HG03457 (cell line): ENCODE results near the gene CDH22.

Experiments
- ATAC-seq: cut with Tn5 transposase; IDR thresholded peaks from one replicate; pipeline ENCODE4 v1.9.1; 2021; ENCODE audit warnings: moderate number of reproducible peaks; ENCODE audit not compliant: unreplicated experiment

The CDH22 gene

DNA sequence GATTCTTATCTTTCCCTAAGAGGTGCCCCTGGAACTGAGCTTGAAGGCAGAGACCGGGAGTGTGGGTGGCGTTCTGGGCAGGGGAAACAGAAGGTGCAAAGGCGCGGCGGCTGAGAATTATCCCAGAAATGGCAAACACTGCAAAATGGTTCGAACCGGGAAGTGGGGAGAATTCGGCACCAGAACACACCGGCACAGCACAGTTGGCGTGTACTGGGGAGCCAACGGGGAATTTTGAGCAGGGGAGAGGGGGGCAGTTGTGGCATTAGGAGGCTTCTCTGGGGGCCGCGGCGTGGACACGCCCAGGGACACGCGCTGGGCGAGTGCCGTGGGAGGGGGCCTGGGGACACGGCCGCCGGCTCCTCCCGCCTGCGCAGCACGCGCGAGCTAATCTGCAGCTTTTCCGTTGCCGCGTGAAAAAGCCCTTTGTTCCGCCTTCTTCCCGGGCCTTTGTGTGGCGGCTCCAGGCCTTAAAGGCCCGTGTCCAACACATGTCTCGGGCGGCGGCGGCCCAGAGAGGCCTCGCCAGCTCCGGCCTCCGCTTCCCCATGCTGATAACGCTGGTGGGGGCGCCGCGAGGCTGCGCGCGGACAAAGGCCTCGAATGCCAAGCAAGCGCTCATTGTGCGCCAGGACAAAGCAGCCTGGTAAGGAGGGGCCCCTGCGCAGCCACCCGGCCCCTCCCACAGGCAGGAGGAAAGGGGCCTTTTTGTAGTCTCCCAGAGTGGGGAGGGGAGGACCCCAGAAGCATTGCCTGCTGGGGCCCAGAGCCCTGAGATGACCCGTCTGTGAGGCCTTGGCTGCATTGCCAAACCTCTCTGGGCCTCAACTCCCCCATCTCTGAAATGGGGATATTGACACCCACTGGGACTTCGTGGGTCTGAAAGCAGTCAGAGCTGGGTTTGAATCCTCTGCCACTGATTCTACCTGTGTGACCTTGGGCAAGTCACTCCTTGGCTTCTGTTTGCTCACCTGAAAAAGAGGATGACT is 107.4 kb downstream of the CDH22 start:
- ATAC-seq: no peak

DNA sequence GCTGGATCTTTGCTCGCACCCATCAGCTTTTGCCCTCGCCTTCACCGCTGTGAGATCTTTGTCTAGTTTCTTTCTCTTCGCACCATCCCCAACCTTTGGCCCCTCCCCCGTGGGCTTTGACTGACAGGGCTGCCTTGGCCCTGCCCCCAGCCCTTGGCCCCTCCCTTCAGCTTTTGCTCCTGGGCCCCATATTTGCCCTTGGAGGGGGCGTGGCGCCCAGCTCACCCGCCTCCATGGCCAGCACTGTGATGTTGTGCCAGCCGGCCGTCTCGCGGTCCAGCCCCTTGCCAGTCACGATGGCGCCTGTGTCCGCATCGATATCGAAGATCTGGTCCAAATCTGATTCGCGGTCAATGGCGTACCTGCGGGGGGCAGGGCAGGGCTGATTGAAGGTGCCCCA is 109.1 kb downstream of the CDH22 start:
- ATAC-seq: no peak

DNA sequence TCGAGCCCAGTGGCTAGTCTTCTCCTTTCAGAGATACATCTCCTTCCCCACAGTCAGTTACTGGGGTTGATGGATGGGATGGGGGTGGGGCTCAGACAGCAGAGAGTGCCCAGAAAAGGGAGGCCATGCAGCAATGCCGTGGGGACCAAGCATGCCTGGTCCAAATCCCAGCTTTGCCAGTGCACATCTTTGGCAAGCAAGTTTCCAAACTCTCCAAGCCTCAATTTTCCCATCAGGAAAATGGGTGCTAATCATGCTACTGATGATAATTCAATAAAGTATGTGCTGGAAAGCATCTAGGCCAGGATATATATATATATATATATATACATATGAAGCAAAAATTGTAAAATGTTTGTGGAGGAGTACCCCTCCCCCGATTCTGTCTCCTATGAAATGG is 111.3 kb downstream of the CDH22 start:
- ATAC-seq: no peak

DNA sequence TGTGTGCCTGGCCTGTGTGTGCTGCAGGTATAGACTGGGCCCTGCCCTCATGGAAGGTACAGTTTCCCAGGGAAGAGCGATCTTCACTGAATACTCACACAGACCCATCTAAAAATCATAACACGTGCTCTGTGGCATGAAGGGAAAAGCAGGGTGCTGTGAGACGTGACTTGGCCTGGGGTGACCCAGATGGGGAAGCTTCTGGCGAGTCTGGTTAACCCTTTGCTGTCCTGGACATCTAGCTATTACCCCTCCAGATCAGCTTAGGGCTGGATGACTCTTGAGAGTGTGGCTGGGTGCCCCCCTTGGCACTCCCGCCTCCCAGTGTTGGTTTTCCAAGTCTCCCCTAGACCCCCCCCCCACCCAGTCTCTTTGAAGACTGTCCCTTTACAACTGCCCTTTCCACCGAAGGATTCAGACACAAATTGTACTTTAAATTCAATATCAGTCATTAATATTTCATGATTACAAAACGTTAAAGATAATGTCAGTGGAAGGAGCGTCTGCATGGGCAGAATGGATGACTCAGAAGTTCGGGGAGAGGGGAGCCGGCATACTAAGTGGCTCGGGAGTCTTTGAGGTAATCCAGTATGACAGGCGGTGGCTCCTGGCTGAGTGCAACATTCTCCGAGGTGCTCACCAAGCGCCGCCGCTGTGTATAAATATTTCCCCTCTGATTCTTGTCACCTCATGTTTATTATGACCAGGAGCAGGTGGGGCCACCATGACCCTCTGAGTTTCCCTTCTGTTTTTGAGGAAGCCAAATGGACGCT is 112.8 kb downstream of the CDH22 start:
- ATAC-seq: no peak

DNA sequence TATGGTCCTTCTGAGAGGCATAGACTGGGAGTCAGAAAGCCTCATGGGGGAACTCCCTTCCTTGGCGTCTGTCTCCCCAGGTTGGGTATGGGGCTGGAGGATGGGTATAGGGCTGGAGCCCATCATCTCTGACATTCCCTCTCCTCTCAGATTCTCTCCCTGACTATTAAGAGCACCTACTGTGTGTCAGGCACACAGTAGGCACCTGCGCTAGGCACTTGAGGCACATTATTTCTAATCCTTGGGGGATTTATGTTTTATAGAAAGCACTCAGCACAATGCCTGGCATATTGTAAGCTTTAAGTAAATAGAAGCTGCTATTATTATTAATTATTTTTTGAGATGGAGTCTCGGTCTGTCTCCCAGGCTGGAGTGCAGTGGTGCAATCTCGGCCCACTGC is 113.9 kb downstream of the CDH22 start:
- ATAC-seq: no peak

DNA sequence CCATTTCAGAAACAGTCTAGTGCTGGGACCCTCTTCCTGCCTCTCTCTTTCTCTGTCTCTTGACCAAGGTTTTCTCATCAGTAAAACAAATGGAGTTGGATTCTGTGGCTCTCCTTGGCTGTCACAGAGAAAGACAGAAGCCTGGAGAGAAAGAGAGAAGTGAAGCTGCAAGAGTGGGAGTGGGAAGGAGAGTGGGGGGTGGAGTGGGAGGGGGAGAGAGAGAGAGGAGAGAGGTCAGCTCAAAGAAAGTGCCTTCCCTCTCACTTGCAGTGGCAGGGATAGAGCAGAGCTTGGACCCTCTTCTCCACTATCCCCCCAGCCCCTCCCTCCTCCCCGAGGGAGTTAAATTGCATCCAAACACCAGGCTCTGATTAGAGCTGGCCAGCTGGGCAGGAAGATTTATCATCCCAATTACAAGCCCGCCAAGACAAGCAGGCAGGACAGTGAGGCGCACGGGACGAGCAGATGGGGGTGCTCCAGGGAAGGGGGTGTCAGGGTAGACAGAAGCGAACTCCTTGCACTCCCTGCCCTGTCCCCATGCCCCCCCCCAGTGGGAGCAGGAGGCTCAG is 115.8 kb downstream of the CDH22 start:
- ATAC-seq: no peak

DNA sequence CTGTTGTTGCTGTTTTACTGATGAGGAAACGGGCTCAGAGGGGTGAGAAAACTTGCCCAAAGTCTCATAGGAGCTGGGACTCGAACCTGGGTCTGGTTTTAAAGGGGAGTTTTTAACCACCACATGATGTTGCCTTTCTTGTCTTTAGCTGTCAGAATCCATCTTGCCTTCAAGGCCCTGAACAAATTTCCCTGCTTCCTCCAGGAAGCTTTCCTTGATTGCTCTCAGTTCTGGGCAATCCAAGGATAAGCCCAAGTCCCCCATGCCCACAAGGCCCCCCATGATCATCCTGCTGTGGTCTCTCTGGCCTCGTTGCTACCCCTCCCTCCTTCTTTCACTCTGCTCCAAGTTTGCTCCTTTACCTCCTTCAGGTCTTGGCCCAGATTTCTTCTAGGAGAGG is 116.7 kb downstream of the CDH22 start:
- no peak for ATAC-seq

DNA sequence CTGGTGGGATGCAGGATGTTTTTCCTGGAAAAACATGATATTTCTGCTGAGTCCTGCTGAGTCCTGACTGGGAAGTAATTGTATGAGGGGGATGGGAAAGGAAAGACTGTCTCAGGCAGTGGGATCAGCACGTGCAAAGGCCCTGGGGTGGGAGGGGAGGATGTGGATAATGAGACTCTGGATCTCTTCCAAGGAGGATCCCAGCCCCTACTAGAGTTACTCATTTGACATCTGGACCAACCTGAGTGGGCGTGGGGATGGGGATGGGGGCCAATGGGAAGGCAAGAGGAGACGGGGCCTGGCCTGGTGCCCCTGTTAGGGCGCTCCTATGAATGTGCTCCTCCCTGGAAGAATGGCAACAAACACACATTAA is 117.1 kb downstream of the CDH22 start:
- no peak for ATAC-seq

DNA sequence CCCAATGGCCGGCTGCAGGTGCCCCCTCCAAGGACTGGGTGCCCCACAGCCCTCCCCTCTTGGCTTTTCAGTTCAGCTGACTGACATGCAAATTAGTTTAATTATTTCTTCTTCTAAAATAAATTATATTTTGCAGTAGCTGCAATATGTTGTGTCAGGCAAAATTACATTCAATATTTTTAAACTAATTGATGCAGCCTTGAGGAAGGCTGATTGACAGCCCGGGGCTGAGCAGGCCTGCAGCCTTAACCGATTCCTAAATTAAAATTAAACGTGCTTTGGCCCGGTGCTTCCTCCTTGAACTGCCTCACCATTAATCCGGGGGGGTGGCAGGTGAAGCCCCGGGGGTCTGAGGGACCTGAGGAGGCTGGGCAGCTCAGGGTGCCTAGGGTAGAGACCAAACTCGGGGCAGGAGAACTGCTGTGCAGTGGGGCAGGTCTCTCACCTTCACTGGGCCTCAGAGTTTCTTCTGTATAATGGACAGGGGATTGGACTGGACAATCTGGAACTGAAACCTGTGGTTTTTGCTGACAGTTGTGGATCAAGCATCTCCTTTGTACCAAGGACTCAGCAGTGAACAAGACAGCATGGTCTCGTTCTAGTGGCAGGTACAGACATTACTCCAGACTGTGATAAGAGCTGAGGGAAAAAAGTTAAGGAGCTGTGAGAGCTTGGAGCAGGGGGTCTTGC is 117.7 kb downstream of the CDH22 start:
- no peak for ATAC-seq

DNA sequence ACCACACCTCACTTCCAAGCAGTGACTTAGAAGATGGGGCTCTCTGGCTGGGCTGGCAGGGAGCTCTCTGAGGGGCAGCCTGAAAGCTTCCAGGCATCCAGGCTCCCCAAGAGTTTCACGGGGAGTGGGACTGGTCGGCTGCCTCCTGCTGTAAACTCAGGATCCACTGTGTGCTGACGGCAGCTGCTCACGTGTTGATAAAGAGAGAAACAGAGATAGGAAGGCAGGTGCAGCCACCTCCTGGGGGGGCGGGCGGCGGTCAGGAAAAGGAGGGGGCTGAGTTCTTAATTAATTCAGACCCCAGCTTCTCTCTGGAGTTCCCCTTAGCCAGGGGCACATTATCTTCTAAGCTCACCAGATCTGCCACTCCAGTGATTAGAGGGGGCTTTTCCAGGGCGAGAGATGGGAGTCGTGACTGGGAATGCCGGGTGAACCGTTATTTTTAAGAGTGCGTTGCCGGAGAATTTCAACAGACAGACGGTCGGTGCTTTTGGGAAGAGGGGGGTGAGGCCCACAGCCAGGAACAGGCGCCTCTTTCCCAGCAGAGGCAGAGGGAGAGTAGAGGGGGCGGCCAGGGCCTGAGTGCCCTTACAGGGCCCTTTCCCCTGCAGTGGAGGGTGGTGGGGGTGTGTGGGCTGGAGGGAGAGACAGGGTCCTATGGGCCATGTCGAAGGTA is 119.3 kb downstream of the CDH22 start:
- no peak for ATAC-seq

DNA sequence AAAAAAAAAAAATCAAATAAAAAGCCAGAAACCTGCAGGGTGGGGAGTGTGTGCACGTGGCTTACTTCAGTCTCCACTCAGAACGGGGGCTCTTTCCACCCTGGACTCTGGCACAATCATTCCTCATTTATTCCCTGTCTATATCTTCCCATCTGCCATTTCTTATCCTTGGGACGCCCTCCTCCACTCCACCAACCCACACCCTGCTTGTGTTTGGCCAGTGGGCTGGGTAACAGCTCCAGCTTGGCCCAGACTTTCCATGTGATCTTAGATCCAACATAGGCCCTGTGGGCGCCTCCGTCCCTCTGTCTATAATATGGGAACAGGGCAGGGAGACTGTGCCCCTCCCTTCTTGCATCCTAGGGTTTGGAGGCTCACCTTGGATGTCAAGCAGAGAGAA is 122.1 kb downstream of the CDH22 start:
- ATAC-seq: no peak

DNA sequence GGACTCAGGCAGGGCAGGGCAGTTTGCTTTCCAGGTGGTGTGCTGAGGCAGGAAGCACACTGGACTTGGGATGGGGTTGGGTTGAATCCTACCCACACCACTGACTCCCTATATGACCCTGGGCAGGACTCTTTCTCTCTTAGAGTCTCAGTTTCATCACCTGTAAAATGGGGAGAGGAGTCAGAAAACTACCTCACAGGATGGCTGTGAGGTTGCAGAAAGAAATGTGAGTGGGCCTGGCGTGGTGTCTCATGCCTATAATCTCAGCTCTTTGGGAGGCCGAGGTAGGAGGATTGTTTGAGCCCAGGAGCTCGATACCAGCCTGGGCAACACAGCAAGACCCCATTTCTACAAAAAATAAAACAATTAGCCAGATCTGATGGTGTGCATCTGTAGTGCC is 122.9 kb downstream of the CDH22 start:
- ATAC-seq: no peak

DNA sequence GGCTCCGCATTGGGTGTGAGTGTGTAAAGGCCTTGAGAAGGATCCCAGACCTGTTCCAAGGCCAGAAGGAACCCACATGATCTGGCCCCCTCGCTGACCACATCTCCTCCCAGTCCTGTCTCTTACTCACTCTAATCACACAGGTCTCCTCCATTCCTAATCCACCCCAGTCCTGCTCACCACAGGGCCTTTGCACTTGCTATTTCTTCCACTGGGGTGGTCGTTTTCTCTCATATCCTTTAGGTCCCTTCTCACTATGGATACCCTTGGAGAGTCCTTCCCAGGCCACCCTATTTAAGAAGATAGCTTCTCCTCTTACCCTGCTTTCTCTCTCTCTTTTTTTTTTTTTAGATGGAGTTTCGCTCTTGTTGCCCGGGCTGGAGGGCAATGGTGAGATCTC is 124.5 kb downstream of the CDH22 start:
- ATAC-seq: no peak

DNA sequence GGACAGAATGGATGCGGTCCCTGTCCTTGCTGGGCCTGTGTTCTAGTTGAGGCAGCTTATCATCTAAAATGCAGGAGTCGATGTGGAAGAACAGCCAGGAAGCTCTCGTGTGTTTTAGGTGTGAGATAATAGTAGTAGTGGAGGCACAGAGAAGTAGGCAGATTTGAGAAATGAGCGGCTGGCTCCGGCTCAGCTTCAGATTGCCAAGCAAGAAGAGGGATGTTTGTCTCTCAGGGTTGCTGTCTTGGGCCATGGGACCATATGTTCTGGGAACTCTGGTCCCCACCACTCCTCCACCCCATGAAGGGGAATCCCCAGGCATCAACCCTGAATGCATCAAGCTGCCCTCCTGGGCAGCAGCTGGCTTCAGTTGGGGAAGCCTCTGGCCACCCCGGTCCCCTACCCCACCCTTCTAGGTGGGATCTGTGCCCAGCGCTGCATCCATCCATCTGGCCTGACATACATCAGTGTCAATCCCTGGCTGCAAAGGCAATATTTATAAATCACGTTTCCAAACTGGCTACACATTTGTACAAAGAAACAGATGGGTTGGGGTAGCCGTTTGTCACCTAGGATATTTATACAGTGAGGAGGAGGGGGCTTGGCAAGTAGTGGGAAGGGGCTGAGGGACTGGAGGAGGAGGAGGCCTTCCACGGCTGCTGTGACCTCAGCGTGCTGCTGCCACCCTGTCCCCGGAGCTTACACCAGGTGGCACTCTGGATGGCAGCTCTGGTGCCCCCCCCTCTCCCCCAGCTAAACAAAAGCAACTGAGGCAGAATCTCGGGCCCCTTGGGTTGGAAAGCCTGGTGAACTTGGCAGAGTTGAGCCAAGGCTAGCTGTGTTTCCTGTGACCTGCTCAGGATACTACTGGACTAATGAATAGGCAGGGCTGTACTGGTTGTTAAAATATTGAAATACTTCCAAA is 125.8 kb downstream of the CDH22 start:
- no peak for ATAC-seq

DNA sequence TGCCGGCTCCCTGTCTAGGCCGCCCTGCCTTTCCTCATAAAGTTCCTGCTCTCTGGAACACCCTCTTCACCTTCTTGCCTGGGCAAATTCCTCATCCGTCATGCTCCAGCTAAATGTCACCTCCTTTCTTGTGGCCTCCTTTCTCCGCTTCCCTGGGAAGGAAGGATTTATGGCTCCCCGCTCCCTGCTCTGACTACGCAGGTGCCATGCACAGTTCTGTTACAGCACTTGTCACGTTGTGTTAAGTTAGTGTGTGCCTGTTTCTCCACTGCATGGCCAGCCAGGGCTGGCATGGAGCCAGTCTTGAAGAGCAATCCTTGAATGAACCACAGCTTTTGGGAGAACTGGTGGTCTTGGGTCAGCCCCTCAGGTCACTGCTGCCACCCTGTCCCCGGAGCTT is 128.4 kb downstream of the CDH22 start:
- no peak for ATAC-seq

DNA sequence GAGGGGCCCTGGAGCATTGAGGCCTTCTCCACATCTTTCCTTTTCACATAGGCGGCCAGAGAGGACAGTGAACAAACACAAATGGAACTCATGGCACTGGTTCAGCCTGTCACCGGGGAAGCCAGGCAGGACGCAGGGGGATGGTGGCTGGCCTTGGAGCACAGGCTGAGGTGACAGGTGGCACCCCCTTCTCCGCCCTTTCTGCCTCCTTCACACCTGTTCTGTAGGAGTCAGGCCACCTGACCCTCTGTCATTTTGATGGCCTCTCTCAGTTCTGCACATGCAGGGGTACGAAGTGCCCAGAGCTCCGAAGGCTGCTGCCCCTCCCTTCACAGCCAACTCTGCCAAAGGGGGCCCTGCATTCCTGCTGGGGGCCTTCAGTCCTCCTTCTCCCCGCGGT is 129.4 kb downstream of the CDH22 start:
- no peak for ATAC-seq

DNA sequence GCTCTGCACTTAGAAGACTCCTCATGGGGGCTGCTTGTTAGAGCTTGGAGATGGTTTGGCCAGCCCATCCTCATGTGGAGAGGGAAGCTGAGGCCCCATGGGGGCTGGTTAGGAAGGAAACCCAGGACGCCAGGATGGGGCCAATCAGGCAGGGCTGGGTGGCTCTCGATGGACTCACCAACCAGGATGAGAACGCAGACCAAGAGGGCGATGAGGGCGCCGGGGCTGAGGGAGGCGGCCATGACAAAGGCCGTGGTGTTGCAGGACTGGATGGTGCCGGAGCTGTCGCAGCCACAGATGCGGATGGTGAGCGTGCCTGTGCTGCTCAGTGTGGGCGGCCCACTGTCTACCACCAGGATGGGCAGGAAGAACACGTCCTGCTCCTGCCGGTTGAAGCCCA is 130.5 kb downstream of the CDH22 start:
- ATAC-seq: no peak

DNA sequence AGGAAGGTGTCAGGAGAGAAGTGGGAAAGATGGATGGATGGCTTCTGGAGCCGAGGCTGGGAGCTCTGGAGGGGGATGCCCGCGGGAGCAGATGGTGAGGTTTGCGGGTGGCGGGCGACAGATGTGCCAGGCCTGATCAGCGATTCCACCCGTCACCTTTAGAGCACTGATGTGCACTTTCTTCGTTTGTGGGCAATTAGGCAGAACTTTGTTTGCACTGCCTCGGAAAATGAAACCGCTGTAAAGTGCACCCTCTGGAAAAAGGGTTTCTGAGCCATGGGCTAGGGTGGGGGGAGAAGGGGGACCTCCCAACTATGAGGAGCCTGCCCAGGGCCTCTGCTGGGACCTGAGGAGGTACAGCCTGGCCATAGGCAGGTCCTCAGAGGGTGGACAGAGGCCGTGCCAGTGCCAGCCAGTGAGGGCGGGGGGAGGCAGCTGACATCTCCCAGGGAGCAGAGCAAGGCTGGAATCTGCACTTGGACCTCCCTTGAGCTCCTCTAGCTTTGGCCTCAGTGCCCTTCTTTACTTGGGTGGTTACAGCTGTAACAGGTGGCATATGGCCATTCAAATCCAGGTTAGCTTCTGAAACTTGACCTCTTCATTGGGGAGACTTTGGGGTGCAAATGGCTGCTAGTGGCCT is 131.4 kb downstream of the CDH22 start:
- ATAC-seq: no peak

DNA sequence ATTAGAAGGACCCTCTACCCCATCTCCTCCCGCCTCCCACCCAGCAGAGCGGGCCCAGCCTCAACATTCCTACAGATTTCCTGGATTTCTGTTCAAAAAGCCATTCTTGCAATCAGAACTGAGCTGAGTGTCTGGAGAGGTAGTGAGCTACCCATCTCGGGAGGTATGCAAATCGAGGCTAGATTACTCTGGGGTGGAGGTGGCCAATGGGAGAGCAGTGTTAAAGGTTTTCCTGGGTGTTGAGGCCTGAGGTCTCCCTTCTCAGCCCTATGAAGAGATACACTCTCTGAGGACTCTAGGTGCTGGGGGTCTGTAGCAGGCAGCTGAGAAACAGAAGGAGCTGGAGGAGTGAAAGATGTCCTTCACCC is 133.2 kb downstream of the CDH22 start:
- no peak for ATAC-seq
